Thyroid gland (tissue), 4 donors: ENCODE data around the gene DLK2. TPM values are rescaled to one million over a fixed set of nuclear protein-coding genes. Genes with fewer than 3 reads are reported as not detected.
A peak's percentile ranks its signal among the peaks of the same experiment; 100 is the strongest.

Source experiments
- DNase-seq, 2 donors: peaks; one replicate each; pipeline ENCODE4 v3.0.0-alpha.2; 2019
- H3K27ac ChIP-seq, 3 donors: fragments of 200-600 bp; sonication (generic); 1 replicate in 2 of 3; 2 replicates in 1 of 3; pipeline ENCODE4 v1.5.1; 2016 to 2019; ENCODE audit warnings: mild to moderate bottlenecking in 1 of 3, moderate library complexity in 1 of 3
- H3K27me3 ChIP-seq: fragments of 200-600 bp; sonication (generic); one replicate; pipeline ENCODE4 v1.5.1; 2019
- H3K36me3 ChIP-seq, 2 donors: fragments of 200-600 bp; sonication (generic); one replicate each; pipeline ENCODE4 v1.5.1; 2016 to 2019
- H3K4me1 ChIP-seq, 2 donors: fragments of 200-600 bp; sonication (generic); one replicate each; pipeline ENCODE4 v1.5.1; 2017 to 2019
- H3K4me3 ChIP-seq, 3 donors: fragments of 200-600 bp; sonication (generic); replicated peaks in 1 of 3; 1 replicate in 2 of 3; 2 replicates in 1 of 3; pipeline ENCODE4 v1.5.1; 2016; ENCODE audit warnings: mild to moderate bottlenecking in 1 of 3
- H3K9me3 ChIP-seq: fragments of 200-600 bp; sonication (generic); one replicate; pipeline ENCODE4 v1.5.1; 2017
- CTCF ChIP-seq, 6 experiments: fragments of 200-600 bp in 3 of 6; fragments of 450-650 bp in 3 of 6; sonication (generic) in 3 of 6; IDR thresholded peaks; one replicate each; pipeline ENCODE4 v1.5.1; 2016 to 2019; ENCODE audit warnings: antibody characterized with exemption in 6 of 6, mild to moderate bottlenecking in 2 of 6, inconsistent platforms in 1 of 6, moderate library complexity in 1 of 6
- POLR2A ChIP-seq, 2 donors: fragments of 450-650 bp; IDR thresholded peaks; one replicate each; pipeline ENCODE4 v1.6.1; 2017; ENCODE audit warnings: antibody characterized with exemption in 2 of 2, mild to moderate bottlenecking in 2 of 2, moderate library complexity in 1 of 2
- WGBS, 2 donors: methylation state at CpG; one replicate each; pipeline ENCODE4 v1.1.5; 2017; 5-methylcytosine and 5-hydroxymethylcytosine counted together
- intact Hi-C: fragments of 100-400 bp; cut with DNase I; formaldehyde crosslinking; loops from one replicate; pipeline ENCODE4 v1.15.1; 2023
- total RNA-seq, 4 donors: library from RNA; depleted of rRNA; stranded (reverse); fragments of >200 nt; gene quantifications; one replicate each; pipeline ENCODE4 v1.2.3, GENCODE V29; 2016

DLK2 gene
- total RNA-seq, 4 donors from 2014 or later = 0.89 to 1.3 (median 1.3) TPM; not detected in 1

- H3K4me1 ChIP-seq = peaks cover 5 to 17% of the 10 kb centered on the region in 2 donors
- H3K4me3 ChIP-seq = no peak overlapping the region
- DNase-seq = no peak
- no peaks in the 10 kb centered on the region for H3K9me3 ChIP-seq
- TF ChIP-seq POLR2A (IDR thresholded peaks at IDR 0.05) (no peak), CTCF (IDR thresholded peaks at IDR 0.05) (no peak)
- 69 to 70% methylated on average over 9 of the region's 9 CpGs for WGBS, 2 donors
- peaks cover 9% of the 10 kb centered on the region for H3K27me3 ChIP-seq
- H3K36me3 ChIP-seq = peaks cover 0 to 4% of the 10 kb centered on the region in 2 donors
- H3K27ac ChIP-seq = no peak overlapping the region
- intact Hi-C loops = no loop called here
Observed at GRCh38 chr6:43457643-43458042, 2.3 kb upstream of the DLK2 start.

GRCh38 chr6:43454696-43455530 is 435 bp downstream of the DLK2 start:
- Histone ChIP-seq H3K27me3 (peaks cover 9% of the 10 kb centered on the region), H3K9me3 (no peaks in the 10 kb centered on the region), H3K27ac (no peak overlapping the region), H3K4me3 (peak overlapping the region; percentile 15 to 36 (median 17)), H3K4me1 (peaks cover 5 to 17% of the 10 kb centered on the region in 2 donors), H3K36me3 (peaks cover 10 to 26% of the 10 kb centered on the region in 2 donors)
- DNase-seq = peak; percentile 81
- no peak for TF ChIP-seq POLR2A (IDR thresholded peaks at IDR 0.05)
- no peak for TF ChIP-seq CTCF (IDR thresholded peaks at IDR 0.05)
- WGBS, 2 donors = 4 to 8% methylated on average over 38 to 55 of the region's 97 CpGs
- intact Hi-C loops = loop anchor here (2.0 kb wide), 1 partner anchor 52 kb away; no protein-coding TSS in a partner anchor

- no peak for DNase-seq
- peaks cover 16 to 32% of the 10 kb centered on the region in 2 donors for H3K36me3 ChIP-seq
- 10 to 23% methylated on average over 6 to 14 of the region's 17 CpGs for WGBS, 2 donors
- peaks cover 5 to 17% of the 10 kb centered on the region in 2 donors for H3K4me1 ChIP-seq
- H3K9me3 ChIP-seq = no peaks in the 10 kb centered on the region
- TF ChIP-seq POLR2A (IDR thresholded peaks at IDR 0.05) (no peak), CTCF (IDR thresholded peaks at IDR 0.05) (peak; percentile 64 to 94 (median 90))
- H3K4me3 ChIP-seq = peak overlapping the region in 1 of 3 donors; percentile 36
- peaks cover 9% of the 10 kb centered on the region for H3K27me3 ChIP-seq
- no peak overlapping the region for H3K27ac ChIP-seq
- intact Hi-C loops = loop anchor here (2.0 kb wide), 1 partner anchor 53 kb away; no protein-coding TSS in a partner anchor
Observed at GRCh38 chr6:43454290-43454695, 1.1 kb downstream of the DLK2 start.

GRCh38 chr6:43453831-43454230 is 1.5 kb downstream of the DLK2 start:
- H3K4me1 ChIP-seq = peaks cover 5 to 17% of the 10 kb centered on the region in 2 donors
- H3K27ac ChIP-seq = no peak overlapping the region
- DNase-seq = no peak
- H3K4me3 ChIP-seq = no peak overlapping the region
- no peaks in the 10 kb centered on the region for H3K9me3 ChIP-seq
- peaks cover 21 to 36% of the 10 kb centered on the region in 2 donors for H3K36me3 ChIP-seq
- H3K27me3 ChIP-seq = peaks cover 9% of the 10 kb centered on the region
- TF ChIP-seq CTCF (IDR thresholded peaks at IDR 0.05) = no peak
- no peak for TF ChIP-seq POLR2A (IDR thresholded peaks at IDR 0.05)
- intact Hi-C loops = loop anchor here (2.0 kb wide), 1 partner anchor 53 kb away; no protein-coding TSS in a partner anchor

GRCh38 chr6:43452896-43453295 is 2.5 kb downstream of the DLK2 start:
- TF ChIP-seq CTCF (IDR thresholded peaks at IDR 0.05) = no peak
- no peak for TF ChIP-seq POLR2A (IDR thresholded peaks at IDR 0.05)
- intact Hi-C loops = no loop called here
- no peak for DNase-seq
- WGBS, 2 donors = 92 to 100% methylated on average over 2 to 4 of the region's 4 CpGs
- Histone ChIP-seq H3K36me3 (peaks cover 30 to 44% of the 10 kb centered on the region in 2 donors), H3K27me3 (peaks cover 9% of the 10 kb centered on the region), H3K4me1 (peaks cover 5 to 17% of the 10 kb centered on the region in 2 donors), H3K4me3 (no peak overlapping the region), H3K9me3 (no peaks in the 10 kb centered on the region), H3K27ac (no peak overlapping the region)
